CD14-positive monocyte (primary cell): Measurements from ENCODE around the gene SLIT1. TPM values are rescaled to one million over a fixed set of nuclear protein-coding genes. Genes with fewer than 3 reads are reported as not detected.

ENCODE experiments used
- DNase-seq, 3 donors: peaks; one replicate each; pipeline ENCODE4 v3.0.0-alpha.2; 2011 to 2022
- H2AFZ ChIP-seq: 2 replicates; pipeline ENCODE4 v1.6.0; 2012; ENCODE audit warnings: mild to moderate bottlenecking, low read depth, low read length, inconsistent platforms; ENCODE audit not compliant: insufficient read depth, poor library complexity, severe bottlenecking
- H3K27ac ChIP-seq, 2 donors: 1 replicate in 1 of 2; 2 replicates in 1 of 2; pipeline ENCODE4 v1.5.1; 2012 to 2013; ENCODE audit warnings: low read length in 2 of 2, control low read depth in 1 of 2, inconsistent platforms in 1 of 2, low read depth in 1 of 2, mild to moderate bottlenecking in 1 of 2
- H3K27me3 ChIP-seq, 2 donors: one replicate each; pipeline versions ENCODE4 v1.6.0 to v1.6.1; 2011 to 2013; ENCODE audit warnings: low read length in 2 of 2; ENCODE audit not compliant: control insufficient read depth in 2 of 2, insufficient read depth in 2 of 2
- H3K36me3 ChIP-seq, 2 donors: replicated peaks in 1 of 2; 1 replicate in 1 of 2; 2 replicates in 1 of 2; pipeline versions ENCODE4 v1.5.1 to v1.6.1; 2012 to 2013; ENCODE audit warnings: low read length in 2 of 2, control low read depth in 1 of 2, inconsistent platforms in 1 of 2, mild to moderate bottlenecking in 1 of 2; ENCODE audit not compliant: insufficient read depth in 2 of 2, control insufficient read depth in 1 of 2
- H3K4me1 ChIP-seq, 2 donors: 1 replicate in 1 of 2; 2 replicates in 1 of 2; pipeline versions ENCODE4 v1.5.1 to v1.6.1; 2012 to 2013; ENCODE audit warnings: low read length in 2 of 2, control low read depth in 1 of 2, inconsistent platforms in 1 of 2, mild to moderate bottlenecking in 1 of 2, moderate library complexity in 1 of 2; ENCODE audit not compliant: insufficient read depth in 2 of 2, control insufficient read depth in 1 of 2
- H3K4me2 ChIP-seq: replicated peaks from 2 replicates; pipeline ENCODE3; 2012; ENCODE audit warnings: low read length, moderate library complexity, mild to moderate bottlenecking; ENCODE audit not compliant: poor library complexity, severe bottlenecking; ENCODE audit errors: extremely low read depth
- H3K4me3 ChIP-seq, 3 experiments: fragments of 200-600 bp in 1 of 3; sonication (generic) in 1 of 3; replicated peaks in 1 of 3; 1 replicate in 2 of 3; 2 replicates in 1 of 3; pipeline ENCODE4 v1.5.1; 2011 to 2013; ENCODE audit warnings: low read length in 3 of 3, mild to moderate bottlenecking in 3 of 3, control low read depth in 2 of 3, low read depth in 2 of 3, inconsistent platforms in 1 of 3, moderate library complexity in 1 of 3
- H3K79me2 ChIP-seq: 2 replicates; pipeline ENCODE4 v1.6.0; 2012; ENCODE audit warnings: mild to moderate bottlenecking, control low read depth, inconsistent platforms, low read length, moderate library complexity; ENCODE audit not compliant: insufficient read depth
- H3K9ac ChIP-seq: 2 replicates; pipeline ENCODE4 v1.6.0; 2017; ENCODE audit warnings: low read length, mild to moderate bottlenecking; ENCODE audit not compliant: insufficient read depth, poor library complexity, severe bottlenecking
- H3K9me3 ChIP-seq, 2 donors: replicated peaks in 1 of 2; 1 replicate in 1 of 2; 2 replicates in 1 of 2; pipeline versions ENCODE4 v1.5.1 to v1.6.1; 2012 to 2013; ENCODE audit warnings: low read length in 2 of 2, control low read depth in 1 of 2; ENCODE audit not compliant: control insufficient read depth in 1 of 2, insufficient read depth in 1 of 2
- H4K20me1 ChIP-seq: 2 replicates; pipeline ENCODE4 v1.6.0; 2012; ENCODE audit warnings: mild to moderate bottlenecking, low read length, control low read depth, moderate library complexity; ENCODE audit not compliant: insufficient read depth
- H3K27ac Mint-ChIP-seq, 7 donors: one replicate each; pipeline ENCODE4 v1.8.0; 2020; ENCODE audit warnings: mild to moderate bottlenecking in 7 of 7, mixed read lengths in 7 of 7, moderate library complexity in 6 of 7, inconsistent platforms in 2 of 7
- H3K27me3 Mint-ChIP-seq, 3 donors: one replicate each; pipeline ENCODE4 v1.8.0; 2021 to 2022; ENCODE audit warnings: low read depth in 3 of 3, mild to moderate bottlenecking in 3 of 3, mixed read lengths in 3 of 3, moderate library complexity in 3 of 3, inconsistent platforms in 1 of 3
- H3K36me3 Mint-ChIP-seq, 2 donors: one replicate each; pipeline ENCODE4 v1.8.0; 2020; ENCODE audit warnings: mixed read lengths in 2 of 2, inconsistent platforms in 1 of 2, mild to moderate bottlenecking in 1 of 2
- H3K4me1 Mint-ChIP-seq: one replicate; pipeline ENCODE4 v1.8.0; 2020; ENCODE audit warnings: mild to moderate bottlenecking, mixed read lengths
- H3K4me3 Mint-ChIP-seq, 2 donors: one replicate each; pipeline ENCODE4 v1.8.0; 2020; ENCODE audit warnings: mild to moderate bottlenecking in 2 of 2, mixed read lengths in 2 of 2, moderate library complexity in 1 of 2
- H3K9me3 Mint-ChIP-seq, 7 donors: one replicate each; pipeline ENCODE4 v1.8.0; 2020 to 2022; ENCODE audit warnings: mixed read lengths in 7 of 7, mild to moderate bottlenecking in 6 of 7, moderate library complexity in 6 of 7, inconsistent platforms in 2 of 7
- WGBS: methylation state at CpG from one replicate; pipeline ENCODE4 v1.1.5; 2013; ENCODE audit warnings: missing lambda C conversion rate; ENCODE audit not compliant: insufficient coverage; 5-methylcytosine and 5-hydroxymethylcytosine counted together
- intact Hi-C, 2 donors: fragments of 100-400 bp; cut with micrococcal nuclease; formaldehyde crosslinking; loops; one replicate each; pipeline versions ENCODE4 v1.15.0 to v1.15.1; 2023
- polyA plus RNA-seq, 3 donors: library from polyadenylated mRNA; depleted of rRNA in 1 of 3; unstranded in 2 of 3; stranded (reverse) in 1 of 3; fragments of 300-500 nt in 2 of 3; fragments of >200 nt in 1 of 3; fragmentation: Illumina TruSeq in 2 of 3; gene quantifications; 1 replicate in 2 of 3; 2 replicates in 1 of 3; pipeline ENCODE4 v1.2.3, GENCODE V29; 2012 to 2021
- TF ChIP-seq, protein P1 (sequence below): fragments of 200-600 bp; IDR thresholded peaks from one replicate; pipeline ENCODE4 v1.8.0; 2022; ENCODE audit warnings: antibody characterized with exemption, mild to moderate bottlenecking

Gene SLIT1
- polyA plus RNA-seq, 3 donors, result 0.05 to 0.81 (median 0.16) TPM

DNA sequence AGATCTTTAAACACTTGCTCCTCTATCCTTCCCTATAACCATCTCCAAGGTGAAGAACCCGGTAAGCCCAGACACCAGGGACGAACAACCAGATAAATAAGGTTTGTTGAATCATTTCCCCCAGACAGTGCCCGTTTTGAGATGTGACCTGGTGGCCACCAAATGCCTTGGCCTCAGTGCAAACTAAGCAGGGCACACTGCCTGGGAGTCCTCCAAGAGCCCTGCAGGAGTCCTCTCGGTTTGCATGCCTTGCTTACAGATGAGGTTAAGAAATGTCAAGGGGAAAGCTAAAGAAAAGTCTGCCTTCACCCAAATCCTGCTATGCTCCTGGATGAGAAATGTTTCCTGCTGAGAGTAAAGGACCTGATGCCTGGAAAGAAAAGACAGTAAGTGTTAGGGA lies 31.6 kb downstream of the SLIT1 start:
- Mint-ChIP-seq H3K27ac (no peak overlapping the region), H3K36me3 (no peaks in the 10 kb centered on the region), H3K4me3 (no peak overlapping the region), H3K9me3 (no peaks in the 10 kb centered on the region), H3K4me1 (peaks cover 3% of the 10 kb centered on the region), H3K27me3 (peaks cover 0 to 6% (median 2%) of the 10 kb centered on the region in 3 donors)
- Histone ChIP-seq H4K20me1 (no peaks in the 10 kb centered on the region), H2AFZ (no peak overlapping the region), H3K4me2 (no peak overlapping the region), H3K27me3 (no peaks in the 10 kb centered on the region), H3K79me2 (no peaks in the 10 kb centered on the region), H3K36me3 (no peaks in the 10 kb centered on the region), H3K9ac (no peak overlapping the region), H3K4me1 (no peaks in the 10 kb centered on the region), H3K9me3 (no peaks in the 10 kb centered on the region), H3K27ac (no peak overlapping the region), H3K4me3 (no peak overlapping the region)
- no peak for DNase-seq
- WGBS, result 90% methylated on average over 3 of the region's 4 CpGs
- intact Hi-C loops, result no loop called here
- TF ChIP-seq, protein P1, sequence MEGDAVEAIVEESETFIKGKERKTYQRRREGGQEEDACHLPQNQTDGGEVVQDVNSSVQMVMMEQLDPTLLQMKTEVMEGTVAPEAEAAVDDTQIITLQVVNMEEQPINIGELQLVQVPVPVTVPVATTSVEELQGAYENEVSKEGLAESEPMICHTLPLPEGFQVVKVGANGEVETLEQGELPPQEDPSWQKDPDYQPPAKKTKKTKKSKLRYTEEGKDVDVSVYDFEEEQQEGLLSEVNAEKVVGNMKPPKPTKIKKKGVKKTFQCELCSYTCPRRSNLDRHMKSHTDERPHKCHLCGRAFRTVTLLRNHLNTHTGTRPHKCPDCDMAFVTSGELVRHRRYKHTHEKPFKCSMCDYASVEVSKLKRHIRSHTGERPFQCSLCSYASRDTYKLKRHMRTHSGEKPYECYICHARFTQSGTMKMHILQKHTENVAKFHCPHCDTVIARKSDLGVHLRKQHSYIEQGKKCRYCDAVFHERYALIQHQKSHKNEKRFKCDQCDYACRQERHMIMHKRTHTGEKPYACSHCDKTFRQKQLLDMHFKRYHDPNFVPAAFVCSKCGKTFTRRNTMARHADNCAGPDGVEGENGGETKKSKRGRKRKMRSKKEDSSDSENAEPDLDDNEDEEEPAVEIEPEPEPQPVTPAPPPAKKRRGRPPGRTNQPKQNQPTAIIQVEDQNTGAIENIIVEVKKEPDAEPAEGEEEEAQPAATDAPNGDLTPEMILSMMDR, result no peak

DNA sequence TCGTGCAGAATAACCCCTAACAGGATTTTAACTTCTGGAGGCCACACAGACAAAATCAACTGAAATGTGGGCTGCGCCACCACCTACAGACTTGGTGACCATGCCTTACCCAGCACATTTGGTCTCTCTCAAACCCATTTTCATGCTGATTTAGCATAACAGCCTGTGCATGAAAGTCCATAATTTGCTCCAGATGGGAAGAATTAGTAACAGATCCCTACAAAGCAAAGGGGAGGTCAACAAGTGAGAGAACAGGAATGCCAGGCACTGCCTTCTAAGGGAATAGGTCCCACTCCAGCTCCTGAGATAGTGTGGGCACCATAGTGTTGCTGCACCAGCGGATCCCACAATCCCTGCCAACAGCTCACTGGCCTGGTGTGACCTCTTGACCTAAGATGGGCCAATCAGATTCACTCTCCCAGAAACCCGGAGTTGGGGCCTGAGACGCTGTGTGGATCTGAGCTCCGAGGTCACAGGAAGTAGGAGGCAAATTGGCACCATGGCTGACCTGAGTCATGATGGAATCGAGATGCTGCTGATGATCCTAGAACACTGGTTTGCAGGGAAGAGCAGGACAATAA lies 32.4 kb downstream of the SLIT1 start:
- no peaks in the 10 kb centered on the region for H3K9me3 ChIP-seq
- H3K4me3 ChIP-seq, result no peak overlapping the region
- Mint-ChIP-seq H3K27me3 (peaks cover 0 to 3% (median 2%) of the 10 kb centered on the region in 3 donors), H3K4me3 (no peak overlapping the region), H3K27ac (no peak overlapping the region), H3K9me3 (no peaks in the 10 kb centered on the region), H3K4me1 (peaks cover 3% of the 10 kb centered on the region), H3K36me3 (no peaks in the 10 kb centered on the region)
- H3K36me3 ChIP-seq, result no peaks in the 10 kb centered on the region
- H3K9ac ChIP-seq, result no peak overlapping the region
- intact Hi-C loops, result no loop called here
- H3K79me2 ChIP-seq, result no peaks in the 10 kb centered on the region
- H3K27ac ChIP-seq, result no peak overlapping the region
- H4K20me1 ChIP-seq, result no peaks in the 10 kb centered on the region
- no peaks in the 10 kb centered on the region for H3K27me3 ChIP-seq
- TF ChIP-seq, protein P1, result no peak
- H3K4me1 ChIP-seq, result no peaks in the 10 kb centered on the region
- H2AFZ ChIP-seq, result no peak overlapping the region
- DNase-seq, result no peak
- WGBS, result 88% methylated on average over 6 of the region's 7 CpGs
- H3K4me2 ChIP-seq, result no peak overlapping the region
